HepG2 (cell line): Measurements from ENCODE around the gene FKBP1A. TPM values are rescaled to one million over a fixed set of nuclear protein-coding genes. Genes with fewer than 3 reads are reported as not detected.

ENCODE experiments used
- ADNP ChIP-seq: sonication (generic); formaldehyde crosslinking; IDR thresholded peaks from 2 replicates; pipeline ENCODE4 v1.4.0; 2020; ENCODE audit warnings: missing genetic modification reagents
- AGO1 ChIP-seq: fragments of 200-400 bp; formaldehyde crosslinking; IDR thresholded peaks from 2 replicates; pipeline ENCODE4 v1.6.1; 2017; ENCODE audit warnings: mild to moderate bottlenecking, low read depth, low read length, moderate library complexity; ENCODE audit not compliant: poor library complexity, severe bottlenecking
- BORCS8-MEF2B ChIP-seq: sonication (generic); formaldehyde crosslinking; IDR thresholded peaks from 2 replicates; pipeline ENCODE4 v1.8.0; 2022; ENCODE audit warnings: mild to moderate bottlenecking, missing genetic modification reagents
- CENPT ChIP-seq: sonication (generic); formaldehyde crosslinking; IDR thresholded peaks from 2 replicates; pipeline ENCODE4 v1.8.0; 2022; ENCODE audit warnings: low read depth, mild to moderate bottlenecking, moderate library complexity, missing genetic modification reagents
- IKZF1 ChIP-seq: fragments of 450-650 bp; IDR thresholded peaks from 2 replicates; pipeline ENCODE4 v1.7.1; 2016
- MED1 ChIP-seq: sonication (generic); formaldehyde crosslinking; IDR thresholded peaks from 2 replicates; pipeline ENCODE4 v1.4.0; 2020; ENCODE audit warnings: missing genetic modification reagents
- MXI1 ChIP-seq: IDR thresholded peaks from 3 replicates; pipeline ENCODE4 v1.6.1; 2012; ENCODE audit warnings: low read depth, low read length, inconsistent platforms, borderline replicate concordance
- NFATC3 ChIP-seq: sonication (generic); formaldehyde crosslinking; IDR thresholded peaks from 2 replicates; pipeline ENCODE4 v1.5.1; 2020; ENCODE audit warnings: mild to moderate bottlenecking, missing genetic modification reagents
- NR2F6 ChIP-seq, 2 experiments: IDR thresholded peaks; 2 replicates each; pipeline ENCODE4 v1.6.1; 2016; ENCODE audit warnings: antibody characterized with exemption in 1 of 2, mild to moderate bottlenecking in 1 of 2
- PAF1 ChIP-seq: IDR thresholded peaks from 2 replicates; pipeline ENCODE4 v1.6.1; 2016; ENCODE audit warnings: missing genetic modification reagents, missing compliant biosample characterization
- PCBP1 ChIP-seq: fragments of 200-400 bp; formaldehyde crosslinking; IDR thresholded peaks from 2 replicates; pipeline ENCODE4 v1.6.1; 2017; ENCODE audit warnings: mild to moderate bottlenecking, low read depth, low read length, borderline replicate concordance
- REXO4 ChIP-seq: sonication (generic); formaldehyde crosslinking; IDR thresholded peaks from 2 replicates; pipeline ENCODE4 v1.8.0; 2022; ENCODE audit warnings: missing genetic modification reagents, mild to moderate bottlenecking, borderline replicate concordance
- RFX5 ChIP-seq: IDR thresholded peaks from 2 replicates; pipeline ENCODE4 v1.6.1; 2011; ENCODE audit warnings: low read depth, low read length, improper control_type of control experiment
- SNAI1 ChIP-seq: sonication (generic); formaldehyde crosslinking; IDR thresholded peaks from 2 replicates; pipeline ENCODE4 v1.5.0; 2020; ENCODE audit warnings: mild to moderate bottlenecking, missing genetic modification reagents, borderline replicate concordance
- SP5 ChIP-seq: IDR thresholded peaks from 2 replicates; pipeline ENCODE4 v1.6.1; 2016; ENCODE audit warnings: low read depth, borderline replicate concordance
- TP53 ChIP-seq: sonication (generic); formaldehyde crosslinking; conservative IDR thresholded peaks from 2 replicates; pipeline ENCODE4 v1.4.0; 2020; ENCODE audit warnings: missing genetic modification reagents
- WIZ ChIP-seq: sonication (generic); formaldehyde crosslinking; IDR thresholded peaks from 2 replicates; pipeline ENCODE4 v1.5.1; 2020; ENCODE audit warnings: mild to moderate bottlenecking, missing genetic modification reagents
- ZFP36L2 ChIP-seq: sonication (generic); formaldehyde crosslinking; IDR thresholded peaks from 2 replicates; pipeline ENCODE4 v1.4.0; 2020; ENCODE audit warnings: missing genetic modification reagents
- ZNF256 ChIP-seq: sonication (generic); formaldehyde crosslinking; conservative IDR thresholded peaks from 2 replicates; pipeline ENCODE4 v1.4.0; 2020; ENCODE audit warnings: missing genetic modification reagents
- ZNF562 ChIP-seq: sonication (generic); formaldehyde crosslinking; IDR thresholded peaks from 2 replicates; pipeline ENCODE4 v1.8.0; 2022; ENCODE audit warnings: missing genetic modification reagents, borderline replicate concordance
- ZNF589 ChIP-seq: sonication (generic); formaldehyde crosslinking; conservative IDR thresholded peaks from 2 replicates; pipeline ENCODE4 v1.8.0; 2022; ENCODE audit warnings: mild to moderate bottlenecking, moderate library complexity, missing genetic modification reagents
- ZNF737 ChIP-seq: sonication (generic); formaldehyde crosslinking; IDR thresholded peaks from 2 replicates; pipeline ENCODE4 v1.5.0; 2020; ENCODE audit warnings: missing genetic modification reagents, mild to moderate bottlenecking, borderline replicate concordance
- ZNF773 ChIP-seq: sonication (generic); formaldehyde crosslinking; IDR thresholded peaks from 2 replicates; pipeline ENCODE4 v1.4.0; 2020; ENCODE audit warnings: missing genetic modification reagents, borderline replicate concordance
- ZNF775 ChIP-seq: sonication (generic); formaldehyde crosslinking; IDR thresholded peaks from 2 replicates; pipeline ENCODE4 v1.4.0; 2020; ENCODE audit warnings: missing genetic modification reagents, mild to moderate bottlenecking, moderate library complexity, borderline replicate concordance
- ZNF781 ChIP-seq: sonication (generic); formaldehyde crosslinking; IDR thresholded peaks from 2 replicates; pipeline ENCODE4 v1.5.1; 2020; ENCODE audit warnings: borderline replicate concordance, mild to moderate bottlenecking, missing genetic modification reagents; ENCODE audit errors: not compliant biosample characterization
- ZNF792 ChIP-seq: IDR thresholded peaks from 2 replicates; pipeline ENCODE4 v1.6.1; 2016
- ZNF83 ChIP-seq: sonication (generic); formaldehyde crosslinking; IDR thresholded peaks from 2 replicates; pipeline ENCODE4 v1.4.0; 2020; ENCODE audit warnings: missing genetic modification reagents, mild to moderate bottlenecking, borderline replicate concordance
- polyA plus RNA-seq, 8 experiments: library from polyadenylated mRNA; depleted of rRNA in 3 of 8; stranded (reverse) in 7 of 8; unstranded in 1 of 8; fragments of >200 nt; fragmentation: Illumina TruSeq in 4 of 8; extraction: Trizol in 4 of 8; gene quantifications; 2 replicates each; pipeline versions ENCODE4 v1.2.1 to v1.2.3, GENCODE V29; 2011 to 2016; ENCODE audit warnings: low read depth in 4 of 8, missing spikeins in 1 of 8, mixed read lengths in 1 of 8; ENCODE audit not compliant: insufficient read depth in 1 of 8
- total RNA-seq, 5 experiments: library from RNA; depleted of rRNA; stranded (reverse); fragments of >200 nt; fragmentation: Illumina TruSeq; extraction: Trizol; gene quantifications; 2 replicates each; pipeline ENCODE4 v1.2.3, GENCODE V29; 2016; ENCODE audit warnings: low read depth in 1 of 5
- TF ChIP-seq, protein P1 (sequence below): sonication (generic); formaldehyde crosslinking; IDR thresholded peaks from 2 replicates; pipeline ENCODE4 v1.4.0; 2020; ENCODE audit warnings: missing genetic modification reagents, mild to moderate bottlenecking, borderline replicate concordance
- TF ChIP-seq, protein P2 (sequence below): sonication (generic); formaldehyde crosslinking; conservative IDR thresholded peaks from 2 replicates; pipeline ENCODE4 v1.4.0; 2020; ENCODE audit warnings: missing genetic modification reagents

The FKBP1A gene
- total and polyA plus RNA-seq, 2 of the 13 experiments (the other 11 are each of a cell fraction or from before 2014, with no cell fraction given): 119 to 468 TPM

DNA sequence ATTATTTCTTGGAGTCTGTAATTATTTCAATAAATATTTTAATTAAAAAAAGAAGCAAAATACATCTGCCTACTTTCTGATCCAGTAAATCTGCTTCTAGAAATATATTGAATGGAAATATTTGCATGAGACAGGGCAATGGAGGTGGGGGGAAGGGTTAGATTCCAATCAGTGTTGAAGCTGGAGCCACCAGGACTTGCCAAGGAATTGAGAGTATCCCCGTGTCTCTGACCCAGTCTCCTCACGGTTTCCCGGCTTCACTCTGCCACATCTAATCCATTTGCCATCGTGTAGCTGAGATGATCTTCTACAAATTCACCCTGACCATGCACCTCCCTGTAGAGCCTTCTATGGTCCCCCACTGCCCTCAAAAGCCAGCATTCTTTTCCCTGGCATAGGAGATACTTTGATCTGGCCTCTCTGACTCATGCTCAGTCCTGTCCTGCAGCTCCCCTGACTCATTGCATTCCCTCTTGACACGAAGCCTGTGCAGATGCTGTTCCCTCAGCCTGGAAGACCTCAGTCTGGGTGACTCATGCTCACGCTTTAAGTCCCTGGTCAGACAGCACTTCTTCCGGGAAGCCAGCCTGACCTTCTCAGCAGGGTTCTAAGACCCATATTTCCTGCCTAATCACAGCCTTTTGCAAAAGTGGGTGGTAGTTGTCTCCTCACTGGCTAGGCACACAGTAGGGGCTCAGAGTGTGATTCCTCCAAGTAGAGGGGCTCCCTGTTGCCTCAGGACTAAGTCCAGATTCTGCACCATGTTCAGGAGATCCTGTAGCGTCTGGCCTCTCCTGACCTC is 23.0 kb upstream of the FKBP1A start (continued):
- TF ChIP-seq, protein P1, sequence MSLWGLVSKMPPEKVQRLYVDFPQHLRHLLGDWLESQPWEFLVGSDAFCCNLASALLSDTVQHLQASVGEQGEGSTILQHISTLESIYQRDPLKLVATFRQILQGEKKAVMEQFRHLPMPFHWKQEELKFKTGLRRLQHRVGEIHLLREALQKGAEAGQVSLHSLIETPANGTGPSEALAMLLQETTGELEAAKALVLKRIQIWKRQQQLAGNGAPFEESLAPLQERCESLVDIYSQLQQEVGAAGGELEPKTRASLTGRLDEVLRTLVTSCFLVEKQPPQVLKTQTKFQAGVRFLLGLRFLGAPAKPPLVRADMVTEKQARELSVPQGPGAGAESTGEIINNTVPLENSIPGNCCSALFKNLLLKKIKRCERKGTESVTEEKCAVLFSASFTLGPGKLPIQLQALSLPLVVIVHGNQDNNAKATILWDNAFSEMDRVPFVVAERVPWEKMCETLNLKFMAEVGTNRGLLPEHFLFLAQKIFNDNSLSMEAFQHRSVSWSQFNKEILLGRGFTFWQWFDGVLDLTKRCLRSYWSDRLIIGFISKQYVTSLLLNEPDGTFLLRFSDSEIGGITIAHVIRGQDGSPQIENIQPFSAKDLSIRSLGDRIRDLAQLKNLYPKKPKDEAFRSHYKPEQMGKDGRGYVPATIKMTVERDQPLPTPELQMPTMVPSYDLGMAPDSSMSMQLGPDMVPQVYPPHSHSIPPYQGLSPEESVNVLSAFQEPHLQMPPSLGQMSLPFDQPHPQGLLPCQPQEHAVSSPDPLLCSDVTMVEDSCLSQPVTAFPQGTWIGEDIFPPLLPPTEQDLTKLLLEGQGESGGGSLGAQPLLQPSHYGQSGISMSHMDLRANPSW: no peak
- TF ChIP-seq BORCS8-MEF2B (CRISPR knock-in tag): no peak
- TF ChIP-seq MXI1: peak; percentile 92; the same call in 2 of the 3 replicates
- TF ChIP-seq PAF1: no peak
- TF ChIP-seq CENPT (CRISPR knock-in tag): no peak
- TF ChIP-seq ZNF781 (CRISPR knock-in tag): no peak
- no peak for TF ChIP-seq TP53 (CRISPR knock-in tag)
- no peak for TF ChIP-seq AGO1
- TF ChIP-seq SP5 (CRISPR knock-in tag): no peak
- no peak for TF ChIP-seq IKZF1
- no peak for TF ChIP-seq ZNF83 (CRISPR knock-in tag)
- peak; percentile 58; the same call in 1 of the 2 replicates for TF ChIP-seq ADNP (CRISPR knock-in tag)
- TF ChIP-seq PCBP1: no peak
- TF ChIP-seq NFATC3 (CRISPR knock-in tag): no peak
- peak; percentile 76 for TF ChIP-seq MED1 (CRISPR knock-in tag)
- TF ChIP-seq ZNF737 (CRISPR knock-in tag): no peak
- TF ChIP-seq ZNF256 (CRISPR knock-in tag): no peak
- TF ChIP-seq ZNF792: peak; percentile 58; the same call in 1 of the 2 replicates
- TF ChIP-seq ZNF773 (CRISPR knock-in tag): no peak
- TF ChIP-seq, protein P2, sequence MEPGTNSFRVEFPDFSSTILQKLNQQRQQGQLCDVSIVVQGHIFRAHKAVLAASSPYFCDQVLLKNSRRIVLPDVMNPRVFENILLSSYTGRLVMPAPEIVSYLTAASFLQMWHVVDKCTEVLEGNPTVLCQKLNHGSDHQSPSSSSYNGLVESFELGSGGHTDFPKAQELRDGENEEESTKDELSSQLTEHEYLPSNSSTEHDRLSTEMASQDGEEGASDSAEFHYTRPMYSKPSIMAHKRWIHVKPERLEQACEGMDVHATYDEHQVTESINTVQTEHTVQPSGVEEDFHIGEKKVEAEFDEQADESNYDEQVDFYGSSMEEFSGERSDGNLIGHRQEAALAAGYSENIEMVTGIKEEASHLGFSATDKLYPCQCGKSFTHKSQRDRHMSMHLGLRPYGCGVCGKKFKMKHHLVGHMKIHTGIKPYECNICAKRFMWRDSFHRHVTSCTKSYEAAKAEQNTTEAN: no peak
- no peak for TF ChIP-seq ZNF562
- no peak for TF ChIP-seq ZNF775 (CRISPR knock-in tag)
- no peak for TF ChIP-seq RFX5
- no peak for TF ChIP-seq REXO4 (CRISPR knock-in tag)
- TF ChIP-seq NR2F6 (IDR thresholded peaks at IDR 0.05): 0 out of 2 replicates have a peak, but pooled peaks have one; percentile 32
- TF ChIP-seq NR2F6 (CRISPR knock-in tag; IDR thresholded peaks at IDR 0.05): peak; percentile 81
- no peak for TF ChIP-seq WIZ (CRISPR knock-in tag)
- TF ChIP-seq ZNF589: no peak
- 0 out of 2 replicates have a peak, but pooled peaks have one; percentile 61 for TF ChIP-seq ZFP36L2 (CRISPR knock-in tag)
- no peak for TF ChIP-seq SNAI1 (CRISPR knock-in tag)
